Omental fat pad (tissue), 4 donors: ENCODE results near the gene EXOC7. TPM values are rescaled to one million over a fixed set of nuclear protein-coding genes. Genes with fewer than 3 reads are reported as not detected.

Source experiments
- ATAC-seq: fragments of 150-250 bp; one replicate; pipeline ENCODE4 v1.9.1; 2016; ENCODE audit warnings: mild to moderate bottlenecking, moderate library complexity; ENCODE audit not compliant: low FRiP score
- DNase-seq: peaks from one replicate; pipeline ENCODE4 v3.0.0-alpha.2; 2019; ENCODE audit warnings: low spot score
- CTCF ChIP-seq, 3 donors: fragments of 450-650 bp; IDR thresholded peaks; one replicate each; pipeline ENCODE4 v1.5.1; 2016 to 2017; ENCODE audit warnings: antibody characterized with exemption in 3 of 3, mild to moderate bottlenecking in 3 of 3, moderate library complexity in 2 of 3
- total RNA-seq, 4 donors: library from RNA; depleted of rRNA; stranded (reverse); fragments of >200 nt; gene quantifications; one replicate each; pipeline ENCODE4 v1.1.0, GENCODE V29; 2016

The EXOC7 gene
- total RNA-seq, 4 donors from 2014 or later: 69.3 to 93.9 (median 74.1) TPM

- no peak for ATAC-seq
- no peak for TF ChIP-seq CTCF (IDR thresholded peaks at IDR 0.05)
- DNase-seq: no peak
Observed at GRCh38 chr17:76089680-76090516, 13.7 kb downstream of the EXOC7 start.

- ATAC-seq (no peak), DNase-seq (no peak)
- TF ChIP-seq CTCF (IDR thresholded peaks at IDR 0.05): no peak
Observed at GRCh38 chr17:76088868-76089576, 14.6 kb downstream of the EXOC7 start.

- DNase-seq (no peak), ATAC-seq (no peak)
- TF ChIP-seq CTCF (IDR thresholded peaks at IDR 0.05): no peak
Observed at GRCh38 chr17:76088041-76088867, 15.3 kb downstream of the EXOC7 start.

- no peak for ATAC-seq
- TF ChIP-seq CTCF (IDR thresholded peaks at IDR 0.05): no peak
- DNase-seq: no peak
Observed at GRCh38 chr17:76087531-76087930, 16.1 kb downstream of the EXOC7 start.

GRCh38 chr17:76086384-76086783 is 17.2 kb downstream of the EXOC7 start:
- ATAC-seq (no peak), DNase-seq (no peak)
- no peak for TF ChIP-seq CTCF (IDR thresholded peaks at IDR 0.05)

GRCh38 chr17:76085731-76086366 is 17.7 kb downstream of the EXOC7 start:
- ATAC-seq (no peak), DNase-seq (no peak)
- no peak for TF ChIP-seq CTCF (IDR thresholded peaks at IDR 0.05)
